Measurements from ENCODE around the gene TBL1XR1. TPM values are rescaled to one million over a fixed set of nuclear protein-coding genes. Genes with fewer than 3 reads are reported as not detected.

TBL1XR1 gene
- total and polyA plus RNA-seq, 4 donors = 24.1 to 203 (median 77.4) TPM

DNA sequence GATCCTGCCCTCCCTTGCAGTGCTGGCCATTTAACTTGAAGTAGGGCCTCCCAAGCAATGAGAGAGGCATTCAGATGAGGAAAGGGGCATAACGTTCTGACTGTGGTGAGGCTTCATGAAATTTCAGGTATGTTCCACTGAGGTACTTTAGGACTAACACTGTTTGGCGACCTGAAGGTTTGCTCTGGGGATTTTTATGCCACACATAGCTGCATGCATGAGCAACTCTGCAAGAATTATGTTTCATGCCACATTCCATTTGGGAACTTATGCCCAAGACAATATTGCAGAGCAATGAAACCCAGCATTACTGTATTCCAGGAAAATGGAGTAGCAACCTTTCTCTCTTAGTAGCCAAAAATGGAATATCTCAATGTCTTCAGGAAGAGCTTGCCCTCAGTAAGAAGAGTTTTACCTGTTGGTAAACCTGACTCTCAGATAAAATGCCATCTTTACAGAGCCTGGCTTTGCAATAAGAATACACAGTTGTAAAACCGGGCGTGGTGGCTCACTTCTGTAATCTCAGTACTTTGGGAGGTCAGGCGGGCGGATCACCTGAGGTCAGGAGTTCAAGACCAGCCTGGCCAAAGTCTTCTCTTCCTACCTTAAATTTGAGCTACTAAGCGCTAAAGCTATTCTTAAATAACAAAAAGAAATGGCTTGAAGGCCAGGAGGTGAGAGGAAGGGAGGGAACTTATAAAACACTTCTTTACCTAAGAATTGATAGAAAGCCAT is 16.7 kb upstream of the TBL1XR1 start:
- Histone ChIP-seq H3K4me3 (no peak overlapping the region), H3K36me3 (ENCODE audit: control insufficient read depth in 4 of 4, insufficient read depth in 4 of 4, low read length in 4 of 4) (no peaks in the 10 kb centered on the region), H3K9me3 (ENCODE audit: control insufficient read depth in 4 of 4, insufficient read depth in 3 of 4, low read length in 3 of 4) (no peaks in the 10 kb centered on the region), H3K27me3 (ENCODE audit: control insufficient read depth in 3 of 3, insufficient read depth in 3 of 3, low read length in 2 of 3) (no peaks in the 10 kb centered on the region), H3K27ac (ENCODE audit: low read depth in 1 of 2, low read length in 1 of 2) (no peak overlapping the region), H3K4me1 (ENCODE audit: control insufficient read depth in 5 of 5, insufficient read depth in 5 of 5, low read length in 5 of 5) (peaks cover 0 to 6% (median 0%) of the 10 kb centered on the region in 5 donors), H3K9ac (ENCODE audit: insufficient read depth in 1 of 2, low read length in 2 of 2) (no peak overlapping the region)
- 91 to 92% methylated on average over 7 of the region's 7 CpGs for WGBS, 2 donors
- ATAC-seq (ENCODE audit: insufficient read depth, low FRiP score) (no peak), DNase-seq (no peak)
- TF ChIP-seq, protein P1, sequence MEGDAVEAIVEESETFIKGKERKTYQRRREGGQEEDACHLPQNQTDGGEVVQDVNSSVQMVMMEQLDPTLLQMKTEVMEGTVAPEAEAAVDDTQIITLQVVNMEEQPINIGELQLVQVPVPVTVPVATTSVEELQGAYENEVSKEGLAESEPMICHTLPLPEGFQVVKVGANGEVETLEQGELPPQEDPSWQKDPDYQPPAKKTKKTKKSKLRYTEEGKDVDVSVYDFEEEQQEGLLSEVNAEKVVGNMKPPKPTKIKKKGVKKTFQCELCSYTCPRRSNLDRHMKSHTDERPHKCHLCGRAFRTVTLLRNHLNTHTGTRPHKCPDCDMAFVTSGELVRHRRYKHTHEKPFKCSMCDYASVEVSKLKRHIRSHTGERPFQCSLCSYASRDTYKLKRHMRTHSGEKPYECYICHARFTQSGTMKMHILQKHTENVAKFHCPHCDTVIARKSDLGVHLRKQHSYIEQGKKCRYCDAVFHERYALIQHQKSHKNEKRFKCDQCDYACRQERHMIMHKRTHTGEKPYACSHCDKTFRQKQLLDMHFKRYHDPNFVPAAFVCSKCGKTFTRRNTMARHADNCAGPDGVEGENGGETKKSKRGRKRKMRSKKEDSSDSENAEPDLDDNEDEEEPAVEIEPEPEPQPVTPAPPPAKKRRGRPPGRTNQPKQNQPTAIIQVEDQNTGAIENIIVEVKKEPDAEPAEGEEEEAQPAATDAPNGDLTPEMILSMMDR (IDR thresholded peaks at IDR 0.05; ENCODE audit: control extremely low read depth, extremely low read depth) = no peak

DNA sequence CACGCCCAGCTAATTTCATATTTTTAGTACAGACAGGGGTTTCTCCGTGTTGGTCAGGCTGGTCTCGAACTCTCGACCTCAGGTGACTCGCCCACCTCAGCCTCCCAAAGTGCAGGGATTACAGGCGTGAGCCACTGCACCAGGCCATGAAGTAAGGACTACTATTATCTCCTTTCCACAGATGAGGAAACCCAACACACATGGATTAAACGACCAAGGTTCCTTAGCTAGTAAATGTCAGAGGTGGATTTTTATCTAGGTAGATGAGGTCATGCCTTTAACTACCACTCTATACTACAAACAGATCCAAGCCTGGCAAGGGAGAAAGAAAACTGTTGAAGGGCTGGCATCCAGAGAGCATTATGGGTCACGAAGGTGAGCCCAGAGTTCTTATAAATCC is 15.5 kb upstream of the TBL1XR1 start:
- ATAC-seq (ENCODE audit: insufficient read depth, low FRiP score) (no peak), DNase-seq (no peak)
- 95 to 96% methylated on average over 8 of the region's 8 CpGs for WGBS, 2 donors
- Histone ChIP-seq H3K4me1 (ENCODE audit: control insufficient read depth in 5 of 5, insufficient read depth in 5 of 5, low read length in 5 of 5) (peaks cover 0 to 6% (median 0%) of the 10 kb centered on the region in 5 donors), H3K4me3 (no peak overlapping the region), H3K36me3 (ENCODE audit: control insufficient read depth in 4 of 4, insufficient read depth in 4 of 4, low read length in 4 of 4) (no peaks in the 10 kb centered on the region), H3K27ac (ENCODE audit: low read depth in 1 of 2, low read length in 1 of 2) (no peak overlapping the region), H3K27me3 (ENCODE audit: control insufficient read depth in 3 of 3, insufficient read depth in 3 of 3, low read length in 2 of 3) (no peaks in the 10 kb centered on the region), H3K9me3 (ENCODE audit: control insufficient read depth in 4 of 4, insufficient read depth in 3 of 4, low read length in 3 of 4) (no peaks in the 10 kb centered on the region), H3K9ac (ENCODE audit: insufficient read depth in 1 of 2, low read length in 2 of 2) (no peak overlapping the region)
- TF ChIP-seq, protein P1 (IDR thresholded peaks at IDR 0.05; ENCODE audit: control extremely low read depth, extremely low read depth) = no peak

DNA sequence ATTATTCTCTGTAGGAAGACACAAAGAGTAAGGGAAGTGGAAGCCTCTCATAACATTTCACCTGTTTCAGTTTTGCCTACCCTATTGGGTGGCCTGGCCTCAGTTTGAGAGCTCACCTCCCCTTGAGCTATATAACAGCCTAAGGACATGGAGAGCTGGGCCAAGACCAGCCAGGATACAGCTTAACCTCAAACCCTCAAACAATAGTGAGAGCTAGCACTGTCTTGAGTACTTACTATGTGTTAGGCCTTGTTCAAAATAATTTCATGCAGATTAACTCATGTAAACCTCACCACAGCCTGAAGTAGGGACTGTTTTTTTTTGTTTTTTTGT is 15.0 kb upstream of the TBL1XR1 start:
- no peak overlapping the region for H3K27ac ChIP-seq (ENCODE audit: low read depth in 1 of 2, low read length in 1 of 2)

More for the DNA sequence above, 15.0 kb upstream of the TBL1XR1 start:
- H3K4me1 ChIP-seq (ENCODE audit: control insufficient read depth in 5 of 5, insufficient read depth in 5 of 5, low read length in 5 of 5) = peaks cover 0 to 6% (median 0%) of the 10 kb centered on the region in 5 donors
- TF ChIP-seq, protein P1 (IDR thresholded peaks at IDR 0.05; ENCODE audit: control extremely low read depth, extremely low read depth) = no peak
- ATAC-seq (ENCODE audit: insufficient read depth, low FRiP score) (no peak), DNase-seq (no peak)
- H3K4me3 ChIP-seq = no peak overlapping the region
- no peaks in the 10 kb centered on the region for H3K9me3 ChIP-seq (ENCODE audit: control insufficient read depth in 4 of 4, insufficient read depth in 3 of 4, low read length in 3 of 4)
- no peaks in the 10 kb centered on the region for H3K27me3 ChIP-seq (ENCODE audit: control insufficient read depth in 3 of 3, insufficient read depth in 3 of 3, low read length in 2 of 3)
- no peak overlapping the region for H3K9ac ChIP-seq (ENCODE audit: insufficient read depth in 1 of 2, low read length in 2 of 2)
- H3K36me3 ChIP-seq (ENCODE audit: control insufficient read depth in 4 of 4, insufficient read depth in 4 of 4, low read length in 4 of 4) = no peaks in the 10 kb centered on the region
